ENCODE data around the gene MORF4L2.

GRCh38 chrX:103722505-103722904, 36.0 kb upstream of the MORF4L2 start:
- TF ChIP-seq CTCF (IDR thresholded peaks at IDR 0.05) (no peak), EZH2 (IDR thresholded peaks at IDR 0.05; ENCODE audit: borderline replicate concordance, insufficient read depth, low read depth, low read length, poor library complexity, severe bottlenecking) (no peak)
